ENCODE results near the gene INPP5F. TPM values are rescaled to one million over a fixed set of nuclear protein-coding genes. Genes with fewer than 3 reads are reported as not detected.
"Not testable (repeated sequence)": the region's sequence is repeated elsewhere in the genome, so short reads cannot be mapped to it uniquely, and the experiment has no call there.

Gene INPP5F
- polyA plus RNA-seq, 5 donors: 31.6 to 50.5 (median 40.6) TPM

GRCh38 chr10:119862524-119862923 lies 136.7 kb downstream of the INPP5F start:
- DNase-seq: no peak

GRCh38 chr10:119863951-119864565 lies 138.2 kb downstream of the INPP5F start:
- no peak for DNase-seq

GRCh38 chr10:119865699-119866240 lies 139.9 kb downstream of the INPP5F start:
- DNase-seq: no peak

- no peak for DNase-seq
Measured at GRCh38 chr10:119867317-119867716, 141.5 kb downstream of the INPP5F start.

- not testable (repeated sequence) for DNase-seq
Measured at GRCh38 chr10:119869398-119869797, 143.5 kb downstream of the INPP5F start.

- DNase-seq: peak; percentile 42 to 44
Measured at GRCh38 chr10:119871881-119872609, 146.2 kb downstream of the INPP5F start.

- no peak for DNase-seq
Measured at GRCh38 chr10:119872610-119872859, 146.7 kb downstream of the INPP5F start, which contains the start of gene MCMBP. Gene MCMBP, minus strand, starts transcription at chr10:119872843. Its CDS starts 259 bp downstream, at chr10:119872584.

- peak; percentile 93 for DNase-seq
Measured at GRCh38 chr10:119872860-119873681, 147.2 kb downstream of the INPP5F start.

GRCh38 chr10:119878524-119878923 lies 152.7 kb downstream of the INPP5F start:
- no peak for DNase-seq

Other genes starting within 250 kb of the INPP5F start
- gene RGS10, start 183.3 kb upstream of the INPP5F start, polyA plus RNA-seq (ENCODE audit: insufficient read depth in 1 of 5, insufficient read length in 5 of 5, low replicate concordance in 1 of 5): 10 to 100 TPM; 11.3 to 16.9 (median 14.6) TPM
- 100 to 1,000 TPM; 138 to 229 (median 193) TPM for gene TIAL1, start 129.1 kb upstream of the INPP5F start, polyA plus RNA-seq (ENCODE audit: insufficient read depth in 1 of 5, insufficient read length in 5 of 5, low replicate concordance in 1 of 5)
- 10 to 100 TPM; 13.7 to 23.4 (median 16.6) TPM for gene BAG3, start 74.7 kb upstream of the INPP5F start, polyA plus RNA-seq (ENCODE audit: insufficient read depth in 1 of 5, insufficient read length in 5 of 5, low replicate concordance in 1 of 5)
- 10 to 100 TPM; 45.0 to 70.8 (median 63.6) TPM for gene MCMBP, start 146.8 kb downstream of the INPP5F start, polyA plus RNA-seq (ENCODE audit: insufficient read depth in 1 of 5, insufficient read length in 5 of 5, low replicate concordance in 1 of 5)
- gene SEC23IP, start 166.7 kb downstream of the INPP5F start, polyA plus RNA-seq (ENCODE audit: insufficient read depth in 1 of 5, insufficient read length in 5 of 5, low replicate concordance in 1 of 5): 10 to 100 TPM; 54.5 to 72.5 (median 66.8) TPM

All from right lung (tissue), 5 donors.